Activated CD8-positive, alpha-beta memory T cell treated with anti-CD3 and anti-CD28 coated beads, Interleukin-2, amount 10 ng/mL, durations not matched to agents 7 days and 5 days (primary cell): ENCODE data around the gene SLC35G2. TPM values are rescaled to one million over a fixed set of nuclear protein-coding genes. Genes with fewer than 3 reads are reported as not detected.
"Not testable (repeated sequence)": the region's sequence is repeated elsewhere in the genome, so short reads cannot be mapped to it uniquely, and the experiment has no call there.

ENCODE experiments used
- ATAC-seq: fragments of 150-1000 bp; cut with Tn5 transposase; one replicate; pipeline ENCODE4 v1.10.0; 2021; ENCODE audit warnings: moderate library complexity
- CTCF ChIA-PET: fragments of 350-600 bp; sonication (Branson Sonifier 250); formaldehyde crosslinking; loops from one replicate; lab custom pipeline; 2021; ENCODE audit warnings: antibody characterized with exemption; lab: Charles Lee
- DNase-seq: peaks from one replicate; pipeline ENCODE4 v3.0.0-alpha.2; 2020
- H3K27ac Mint-ChIP-seq: one replicate; pipeline ENCODE4 v1.8.0; 2021; ENCODE audit warnings: mild to moderate bottlenecking, mixed read lengths
- H3K27me3 Mint-ChIP-seq: one replicate; pipeline ENCODE4 v1.8.0; 2021; ENCODE audit warnings: mixed read lengths
- H3K36me3 Mint-ChIP-seq: one replicate; pipeline ENCODE4 v1.8.0; 2021; ENCODE audit warnings: mild to moderate bottlenecking, mixed read lengths
- H3K4me1 Mint-ChIP-seq: one replicate; pipeline ENCODE4 v1.8.0; 2021; ENCODE audit warnings: mixed read lengths
- H3K4me3 Mint-ChIP-seq: one replicate; pipeline ENCODE4 v1.8.0; 2021; ENCODE audit warnings: mild to moderate bottlenecking, moderate library complexity, mixed read lengths
- H3K9me3 Mint-ChIP-seq: one replicate; pipeline ENCODE4 v1.8.0; 2022; ENCODE audit warnings: low read depth, mixed read lengths
- total RNA-seq, 2 experiments: library from RNA; stranded (reverse); gene quantifications; one replicate each; pipeline ENCODE4 v1.2.3, GENCODE V29; 2021

Gene SLC35G2
- total RNA-seq: 1 to 10 TPM; 1.1 to 1.6 TPM

DNA sequence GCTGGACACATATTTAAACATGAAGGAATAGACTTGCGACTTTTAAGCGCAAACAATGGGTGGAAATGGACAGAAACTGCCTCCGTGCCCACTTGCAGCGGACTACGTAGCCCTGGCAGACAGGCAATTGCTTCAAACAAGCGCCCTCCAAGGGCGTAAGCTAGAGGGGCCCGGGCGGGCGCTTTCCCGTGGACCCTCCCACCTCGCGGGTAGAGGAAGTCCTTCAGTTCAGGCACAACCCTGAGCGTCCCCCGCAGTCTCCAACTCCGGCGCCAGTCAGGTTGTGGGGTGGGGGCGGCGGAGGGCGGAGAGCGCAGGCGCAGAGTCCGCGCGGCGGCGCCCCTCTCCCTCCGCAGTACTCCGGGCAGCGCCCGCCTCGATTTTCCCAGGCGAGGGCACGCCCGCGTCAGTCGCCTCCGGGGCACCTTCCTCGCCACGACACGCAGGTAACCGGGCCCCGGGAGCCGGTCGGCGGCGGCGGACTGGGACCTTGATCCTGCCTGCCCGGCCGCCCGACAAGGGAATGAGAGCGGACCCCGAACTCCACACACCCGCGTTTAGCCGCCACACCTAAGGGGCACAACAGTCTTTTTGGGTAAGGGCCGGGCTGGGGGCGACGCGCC, at the start of gene SLC35G2:
SLC35G2 (plus strand) TSS at position 358 of the 623 bp plus-strand sequence. CDS start 35,335 bp downstream, outside the sequence.
- peaks cover 19% of the 10 kb centered on the region for H3K4me1 Mint-ChIP-seq
- DNase-seq (peak; percentile 60), ATAC-seq (peak; percentile 70)
- H3K27ac Mint-ChIP-seq: peak within 1 kb of the TSS; percentile 75
- peaks cover 5% of the 10 kb centered on the region for H3K36me3 Mint-ChIP-seq
- H3K27me3 Mint-ChIP-seq: peaks cover 47% of the 10 kb centered on the region
- peak within 1 kb of the TSS; percentile 81 for H3K4me3 Mint-ChIP-seq
- H3K9me3 Mint-ChIP-seq: peaks cover 4% of the 10 kb centered on the region
- CTCF ChIA-PET: interaction anchor here (1.0 to 3.7 kb wide), 2 partner anchors 21 to 195 kb away, joined by 3 to 16 read pairs; no protein-coding TSS in a partner anchor

DNA sequence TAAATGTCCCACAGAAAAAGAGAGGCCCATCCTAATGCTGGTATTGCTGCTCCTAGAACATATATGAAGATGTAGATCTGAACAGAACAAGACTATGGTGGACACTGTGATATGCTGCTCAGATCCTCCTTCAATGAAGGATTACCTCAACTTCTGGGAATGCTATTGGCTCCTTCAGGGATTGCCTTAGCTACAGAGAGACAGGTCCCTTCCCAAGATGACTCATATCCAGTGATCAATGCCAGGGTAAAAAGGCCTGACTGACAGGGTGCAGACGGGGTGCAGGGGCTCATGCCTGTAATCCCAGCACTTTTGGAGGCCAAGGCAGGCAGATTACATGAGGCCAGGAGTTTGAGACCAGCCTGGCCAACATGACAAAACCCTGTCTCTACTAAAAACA, 46.2 kb upstream of the SLC35G2 start:
- no peak for ATAC-seq
- no peaks in the 10 kb centered on the region for H3K4me1 Mint-ChIP-seq
- H3K36me3 Mint-ChIP-seq: no peaks in the 10 kb centered on the region
- H3K9me3 Mint-ChIP-seq: no peaks in the 10 kb centered on the region
- CTCF ChIA-PET: interaction anchor here (0.7 to 1.3 kb wide), 2 partner anchors 13 to 241 kb away, joined by 3 read pairs; no protein-coding TSS in a partner anchor
- H3K27ac Mint-ChIP-seq: no peak overlapping the region
- no peak overlapping the region for H3K4me3 Mint-ChIP-seq
- H3K27me3 Mint-ChIP-seq: no peaks in the 10 kb centered on the region
- DNase-seq: no peak

GRCh38 chr3:136778865-136779264, 40.1 kb upstream of the SLC35G2 start:
- Mint-ChIP-seq H3K27ac (no peak overlapping the region), H3K36me3 (no peaks in the 10 kb centered on the region), H3K4me1 (no peaks in the 10 kb centered on the region), H3K9me3 (no peaks in the 10 kb centered on the region), H3K27me3 (no peaks in the 10 kb centered on the region), H3K4me3 (no peak overlapping the region)
- no peak for DNase-seq
- CTCF ChIA-PET: no interaction called here
- ATAC-seq: no peak

DNA sequence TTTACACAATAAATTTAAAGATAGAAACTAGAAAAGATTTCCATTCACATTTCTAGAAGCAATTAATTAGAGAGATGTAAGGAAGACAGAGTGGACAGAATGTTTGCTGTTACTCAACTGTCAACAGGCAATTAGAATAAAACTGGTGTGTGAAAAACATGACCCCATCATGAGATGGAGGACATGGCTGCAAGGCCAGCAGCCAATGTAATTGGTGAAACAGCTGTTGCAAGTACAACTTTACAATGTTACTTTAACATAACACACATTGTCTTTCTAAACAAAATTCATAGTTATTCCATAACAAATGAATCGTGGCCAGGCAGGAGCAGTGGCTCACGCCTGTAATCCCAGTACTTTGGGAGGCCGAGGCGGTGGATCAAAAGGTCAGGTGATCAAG, 38.2 kb upstream of the SLC35G2 start:
- CTCF ChIA-PET: no interaction called here
- no peak overlapping the region for H3K27ac Mint-ChIP-seq
- no peak overlapping the region for H3K4me3 Mint-ChIP-seq
- no peaks in the 10 kb centered on the region for H3K27me3 Mint-ChIP-seq
- no peaks in the 10 kb centered on the region for H3K9me3 Mint-ChIP-seq
- no peaks in the 10 kb centered on the region for H3K4me1 Mint-ChIP-seq
- no peak for ATAC-seq
- H3K36me3 Mint-ChIP-seq: no peaks in the 10 kb centered on the region
- no peak for DNase-seq

GRCh38 chr3:136783708-136784191, 35.2 kb upstream of the SLC35G2 start:
- no peak overlapping the region for H3K4me3 Mint-ChIP-seq
- no peak for ATAC-seq
- H3K27ac Mint-ChIP-seq: no peak overlapping the region
- CTCF ChIA-PET: no interaction called here
- peaks cover 2% of the 10 kb centered on the region for H3K36me3 Mint-ChIP-seq
- H3K4me1 Mint-ChIP-seq: peaks cover 15% of the 10 kb centered on the region
- DNase-seq: no peak
- H3K27me3 Mint-ChIP-seq: no peaks in the 10 kb centered on the region
- no peaks in the 10 kb centered on the region for H3K9me3 Mint-ChIP-seq

DNA sequence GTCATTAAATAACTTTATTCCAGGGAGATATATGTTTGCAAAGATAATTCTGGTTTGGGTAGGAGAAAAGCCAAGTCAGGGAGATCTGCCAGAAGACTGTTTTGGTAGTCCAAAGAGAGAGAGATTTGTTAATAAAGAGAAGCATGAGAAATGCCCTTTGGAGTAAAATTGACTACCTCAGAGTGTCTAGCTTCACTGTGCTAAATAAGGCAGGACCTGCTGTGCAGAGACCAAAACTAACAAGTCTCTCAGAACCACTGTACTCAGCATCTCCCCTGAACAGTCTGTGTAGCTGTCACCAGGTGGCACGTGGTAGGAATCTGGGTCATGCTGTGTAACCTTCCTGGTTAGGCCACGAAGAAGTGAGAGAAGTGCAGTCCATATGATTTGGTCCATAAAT, 31.6 kb upstream of the SLC35G2 start:
- DNase-seq (peak; percentile 69), ATAC-seq (peak; percentile 94)
- H3K4me3 Mint-ChIP-seq: no peak overlapping the region
- peak overlapping the region; percentile 74 for H3K27ac Mint-ChIP-seq
- peaks cover 2% of the 10 kb centered on the region for H3K36me3 Mint-ChIP-seq
- no peaks in the 10 kb centered on the region for H3K9me3 Mint-ChIP-seq
- peaks cover 15% of the 10 kb centered on the region for H3K4me1 Mint-ChIP-seq
- no peaks in the 10 kb centered on the region for H3K27me3 Mint-ChIP-seq
- CTCF ChIA-PET: interaction anchor here (1.1 to 2.0 kb wide), 4 partner anchors 35 to 229 kb away, joined by 3 to 14 read pairs (median 4); partner anchors contain the start of gene STAG1

GRCh38 chr3:136788154-136788553, 30.8 kb upstream of the SLC35G2 start:
- CTCF ChIA-PET: interaction anchor here (1.6 to 2.0 kb wide), 2 partner anchors 36 to 226 kb away, joined by 4 to 14 read pairs; partner anchors contain the start of gene STAG1

GRCh38 chr3:136789976-136790375, 28.9 kb upstream of the SLC35G2 start:
- DNase-seq (no peak), ATAC-seq (no peak)
- H3K36me3 Mint-ChIP-seq: peaks cover 2% of the 10 kb centered on the region
- peaks cover 15% of the 10 kb centered on the region for H3K4me1 Mint-ChIP-seq
- H3K27me3 Mint-ChIP-seq: peaks cover 9% of the 10 kb centered on the region
- H3K4me3 Mint-ChIP-seq: no peak overlapping the region
- CTCF ChIA-PET: interaction anchor here (1.7 kb wide), 1 partner anchor 224 kb away, joined by 4 read pairs; no protein-coding TSS in a partner anchor
- H3K9me3 Mint-ChIP-seq: no peaks in the 10 kb centered on the region
- no peak overlapping the region for H3K27ac Mint-ChIP-seq

More at GRCh38 chr3:136788154-136788553, 30.8 kb upstream of the SLC35G2 start:
- Mint-ChIP-seq H3K9me3 (no peaks in the 10 kb centered on the region), H3K27ac (no peak overlapping the region), H3K4me3 (no peak overlapping the region), H3K27me3 (no peaks in the 10 kb centered on the region), H3K4me1 (peaks cover 15% of the 10 kb centered on the region), H3K36me3 (peaks cover 2% of the 10 kb centered on the region)
- no peak for DNase-seq
- no peak for ATAC-seq

GRCh38 chr3:136790786-136791185, 28.1 kb upstream of the SLC35G2 start:
- Mint-ChIP-seq H3K27ac (no peak overlapping the region), H3K4me3 (no peak overlapping the region), H3K9me3 (no peaks in the 10 kb centered on the region), H3K27me3 (peaks cover 9% of the 10 kb centered on the region), H3K36me3 (peaks cover 2% of the 10 kb centered on the region), H3K4me1 (peaks cover 15% of the 10 kb centered on the region)
- ATAC-seq (no peak), DNase-seq (no peak)
- CTCF ChIA-PET: interaction anchor here (1.3 to 1.7 kb wide), 2 partner anchors 15 to 223 kb away, joined by 3 to 4 read pairs; no protein-coding TSS in a partner anchor

GRCh38 chr3:136792556-136793330, 26.2 kb upstream of the SLC35G2 start:
- ATAC-seq (no peak), DNase-seq (no peak)
- CTCF ChIA-PET: interaction anchor here (1.3 to 1.9 kb wide), 2 partner anchors 10 to 221 kb away, joined by 3 to 5 read pairs; no protein-coding TSS in a partner anchor
- H3K36me3 Mint-ChIP-seq: no peaks in the 10 kb centered on the region
- no peaks in the 10 kb centered on the region for H3K9me3 Mint-ChIP-seq
- H3K4me1 Mint-ChIP-seq: no peaks in the 10 kb centered on the region
- H3K27ac Mint-ChIP-seq: no peak overlapping the region
- peaks cover 9% of the 10 kb centered on the region for H3K27me3 Mint-ChIP-seq
- no peak overlapping the region for H3K4me3 Mint-ChIP-seq

GRCh38 chr3:136801146-136801545, 17.8 kb upstream of the SLC35G2 start:
- H3K9me3 Mint-ChIP-seq, H3K27ac Mint-ChIP-seq, CTCF ChIA-PET, ATAC-seq, H3K4me3 Mint-ChIP-seq, H3K27me3 Mint-ChIP-seq, H3K36me3 Mint-ChIP-seq, DNase-seq: not testable (repeated sequence)
- H3K4me1 Mint-ChIP-seq: peaks cover 13% of the 10 kb centered on the region

- CTCF ChIA-PET: interaction anchor here (1.1 to 1.7 kb wide), 3 partner anchors 9 to 59 kb away, joined by 3 to 5 read pairs (median 3); partner anchors contain the start of genes NCK1 and STAG1
- H3K36me3 Mint-ChIP-seq: peaks cover 2% of the 10 kb centered on the region
- no peak for ATAC-seq
- H3K27me3 Mint-ChIP-seq: peaks cover 4% of the 10 kb centered on the region
- no peak overlapping the region for H3K27ac Mint-ChIP-seq
- H3K4me3 Mint-ChIP-seq: no peak overlapping the region
- H3K4me1 Mint-ChIP-seq: peaks cover 13% of the 10 kb centered on the region
- no peaks in the 10 kb centered on the region for H3K9me3 Mint-ChIP-seq
- no peak for DNase-seq
Measured at GRCh38 chr3:136802481-136802996, 16.4 kb upstream of the SLC35G2 start.

- no peaks in the 10 kb centered on the region for H3K9me3 Mint-ChIP-seq
- CTCF ChIA-PET: interaction anchor here (1.1 kb wide), 1 partner anchor 210 kb away, joined by 3 read pairs; no protein-coding TSS in a partner anchor
- DNase-seq (peak; percentile 42), ATAC-seq (no peak)
- peaks cover 2% of the 10 kb centered on the region for H3K36me3 Mint-ChIP-seq
- no peak overlapping the region for H3K27ac Mint-ChIP-seq
- H3K27me3 Mint-ChIP-seq: peaks cover 4% of the 10 kb centered on the region
- H3K4me1 Mint-ChIP-seq: peaks cover 10% of the 10 kb centered on the region
- H3K4me3 Mint-ChIP-seq: no peak overlapping the region
Measured at GRCh38 chr3:136804141-136804540, 14.8 kb upstream of the SLC35G2 start.
